GM06990 (cell line): Measurements from ENCODE around the gene UBIAD1.
"Not testable (repeated sequence)": the region's sequence is repeated elsewhere in the genome, so short reads cannot be mapped to it uniquely, and the experiment has no call there.

Experiments
- DNase-seq: peaks from one replicate; pipeline ENCODE4 v3.0.0-alpha.2; 2011; ENCODE audit not compliant: insufficient read length; ENCODE audit errors: extremely low read depth
- H3K27me3 ChIP-seq: replicated peaks from 2 replicates; pipeline ENCODE4 v1.6.0; 2011; ENCODE audit warnings: low read length; ENCODE audit not compliant: control insufficient read depth, insufficient read depth
- H3K36me3 ChIP-seq: 2 replicates; pipeline ENCODE4 v1.5.1; 2011; ENCODE audit warnings: low read length; ENCODE audit not compliant: control insufficient read depth, insufficient read depth
- H3K4me3 ChIP-seq: replicated peaks from 2 replicates; pipeline ENCODE4 v1.5.1; 2011; ENCODE audit warnings: low read depth, mild to moderate bottlenecking, control low read depth, low read length
- TF ChIP-seq, protein P1 (sequence below): IDR thresholded peaks from 2 replicates; pipeline ENCODE4 v1.5.1; 2011; ENCODE audit warnings: low read length, control low read depth, mild to moderate bottlenecking, inconsistent platforms; ENCODE audit not compliant: insufficient read depth, poor library complexity, severe bottlenecking

UBIAD1 gene

DNA sequence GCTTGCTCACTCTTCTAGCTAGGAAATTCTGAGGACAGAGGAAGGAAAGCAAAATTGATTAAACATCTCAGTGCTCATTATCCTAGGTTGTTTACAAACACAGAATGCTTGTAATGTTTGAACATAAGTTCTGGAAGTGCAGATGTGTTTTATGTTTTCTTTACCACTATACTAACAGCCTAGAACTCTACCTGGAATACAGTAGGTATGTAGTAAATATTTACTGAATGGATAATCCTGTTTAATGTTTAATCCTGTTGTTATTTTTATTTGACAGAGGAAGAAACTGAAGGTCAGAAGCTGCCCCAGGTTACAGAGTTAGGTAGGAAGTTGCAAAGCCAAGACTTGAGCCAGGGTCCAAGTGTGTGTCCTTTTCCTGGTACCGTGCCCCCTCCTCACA lies 16.7 kb upstream of the UBIAD1 start:
- TF ChIP-seq, protein P1, sequence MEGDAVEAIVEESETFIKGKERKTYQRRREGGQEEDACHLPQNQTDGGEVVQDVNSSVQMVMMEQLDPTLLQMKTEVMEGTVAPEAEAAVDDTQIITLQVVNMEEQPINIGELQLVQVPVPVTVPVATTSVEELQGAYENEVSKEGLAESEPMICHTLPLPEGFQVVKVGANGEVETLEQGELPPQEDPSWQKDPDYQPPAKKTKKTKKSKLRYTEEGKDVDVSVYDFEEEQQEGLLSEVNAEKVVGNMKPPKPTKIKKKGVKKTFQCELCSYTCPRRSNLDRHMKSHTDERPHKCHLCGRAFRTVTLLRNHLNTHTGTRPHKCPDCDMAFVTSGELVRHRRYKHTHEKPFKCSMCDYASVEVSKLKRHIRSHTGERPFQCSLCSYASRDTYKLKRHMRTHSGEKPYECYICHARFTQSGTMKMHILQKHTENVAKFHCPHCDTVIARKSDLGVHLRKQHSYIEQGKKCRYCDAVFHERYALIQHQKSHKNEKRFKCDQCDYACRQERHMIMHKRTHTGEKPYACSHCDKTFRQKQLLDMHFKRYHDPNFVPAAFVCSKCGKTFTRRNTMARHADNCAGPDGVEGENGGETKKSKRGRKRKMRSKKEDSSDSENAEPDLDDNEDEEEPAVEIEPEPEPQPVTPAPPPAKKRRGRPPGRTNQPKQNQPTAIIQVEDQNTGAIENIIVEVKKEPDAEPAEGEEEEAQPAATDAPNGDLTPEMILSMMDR: no peak
- Histone ChIP-seq H3K36me3 (peaks cover 33% of the 10 kb centered on the region), H3K27me3 (no peaks in the 10 kb centered on the region), H3K4me3 (no peak overlapping the region)
- DNase-seq: no peak

DNA sequence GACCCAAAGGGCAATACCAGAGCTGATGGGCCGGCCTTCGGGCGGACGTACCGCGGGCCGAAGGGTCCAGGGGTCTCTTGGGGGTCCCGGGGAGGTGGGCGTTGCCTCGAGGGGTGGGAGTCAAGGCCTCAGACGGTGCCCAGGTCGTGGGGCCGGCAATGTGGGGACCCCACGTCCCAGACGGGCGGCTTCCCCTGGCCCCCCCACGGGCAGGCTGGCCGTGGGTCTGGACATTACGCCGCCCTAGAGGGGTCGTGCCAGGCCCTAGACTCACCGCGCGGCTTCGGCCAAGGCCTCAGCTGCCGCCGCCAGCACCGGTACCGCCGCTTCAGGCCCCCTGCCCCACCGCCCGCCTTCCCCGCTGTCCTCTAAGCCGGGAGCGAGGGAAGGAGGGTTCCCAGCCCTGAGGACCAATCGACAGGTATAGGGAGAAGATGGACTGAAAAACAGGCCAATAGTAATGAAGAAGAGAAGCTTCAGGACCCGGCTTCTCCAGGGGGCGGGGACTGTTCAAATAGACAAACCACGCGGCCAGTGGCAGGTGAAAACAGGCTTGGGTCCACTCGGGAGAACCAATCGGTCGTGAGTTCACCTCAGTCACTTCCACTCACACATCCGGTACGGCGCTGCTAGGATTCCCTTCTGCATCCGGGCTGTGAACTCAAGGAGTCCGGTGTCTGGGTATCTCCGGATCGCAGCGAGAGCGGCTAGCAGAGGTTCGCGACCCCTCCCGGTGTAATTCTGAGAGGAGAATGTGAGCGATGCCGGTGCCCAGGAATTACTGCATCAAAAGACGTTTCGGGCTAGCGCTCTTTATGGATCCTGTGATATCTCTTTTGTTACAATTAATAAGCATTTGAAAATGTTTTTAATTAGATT lies 10.6 kb upstream of the UBIAD1 start, which contains the start of gene MTOR:
TSS of gene MTOR (minus strand) at position 381 of the 879 bp plus-strand sequence. CDS start 3,142 bp downstream, outside the sequence.
- TF ChIP-seq, protein P1: peak; percentile 21
- peak within 1 kb of the TSS; percentile 85 for H3K4me3 ChIP-seq

DNA sequence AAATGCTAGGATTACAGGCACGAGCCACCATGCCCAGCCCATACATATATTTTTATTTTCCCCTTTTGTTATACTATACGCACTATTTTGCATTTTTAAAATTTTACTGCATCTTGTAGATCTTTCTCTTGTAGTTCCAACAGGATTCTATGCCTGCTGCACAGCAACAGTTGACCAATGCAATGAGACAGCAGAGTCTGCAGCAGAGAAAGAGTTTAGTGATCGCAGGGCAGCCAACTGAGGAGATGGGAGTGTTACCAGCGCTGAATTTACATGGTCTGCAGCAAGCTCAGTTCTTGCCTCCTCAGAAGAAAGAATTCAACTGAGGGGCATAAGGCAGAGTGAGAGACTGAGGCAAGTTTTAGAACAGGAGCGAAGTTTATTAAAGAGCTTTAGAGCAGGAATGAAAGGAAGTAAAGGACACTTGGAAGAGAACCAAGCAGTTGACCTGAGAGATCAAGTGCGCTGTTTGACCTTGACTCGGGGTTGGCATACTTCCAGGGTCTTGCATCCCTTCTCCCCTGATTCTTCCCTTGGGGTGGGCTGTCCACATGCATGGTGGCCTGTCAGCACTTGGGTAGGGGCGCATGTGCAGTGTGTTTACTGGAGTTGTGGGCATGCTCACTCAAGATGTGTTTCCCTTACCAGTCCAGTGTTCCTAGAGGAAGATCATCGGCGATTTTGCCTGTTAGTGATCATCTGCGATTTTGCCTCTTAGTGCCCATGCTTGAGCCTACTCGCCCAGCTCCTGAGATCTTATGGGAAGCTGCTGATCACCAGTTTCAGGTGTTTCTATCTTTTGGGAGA lies 6.5 kb upstream of the UBIAD1 start:
- DNase-seq: no peak
- Histone ChIP-seq H3K36me3 (no peaks in the 10 kb centered on the region), H3K4me3 (no peak overlapping the region), H3K27me3 (no peaks in the 10 kb centered on the region)
- TF ChIP-seq, protein P1: no peak

More for the DNA sequence above, 10.6 kb upstream of the UBIAD1 start, which contains the start of gene MTOR:
- H3K27me3 ChIP-seq: no peaks in the 10 kb centered on the region
- peak; percentile 92 for DNase-seq
- H3K36me3 ChIP-seq: peaks cover 5% of the 10 kb centered on the region

DNA sequence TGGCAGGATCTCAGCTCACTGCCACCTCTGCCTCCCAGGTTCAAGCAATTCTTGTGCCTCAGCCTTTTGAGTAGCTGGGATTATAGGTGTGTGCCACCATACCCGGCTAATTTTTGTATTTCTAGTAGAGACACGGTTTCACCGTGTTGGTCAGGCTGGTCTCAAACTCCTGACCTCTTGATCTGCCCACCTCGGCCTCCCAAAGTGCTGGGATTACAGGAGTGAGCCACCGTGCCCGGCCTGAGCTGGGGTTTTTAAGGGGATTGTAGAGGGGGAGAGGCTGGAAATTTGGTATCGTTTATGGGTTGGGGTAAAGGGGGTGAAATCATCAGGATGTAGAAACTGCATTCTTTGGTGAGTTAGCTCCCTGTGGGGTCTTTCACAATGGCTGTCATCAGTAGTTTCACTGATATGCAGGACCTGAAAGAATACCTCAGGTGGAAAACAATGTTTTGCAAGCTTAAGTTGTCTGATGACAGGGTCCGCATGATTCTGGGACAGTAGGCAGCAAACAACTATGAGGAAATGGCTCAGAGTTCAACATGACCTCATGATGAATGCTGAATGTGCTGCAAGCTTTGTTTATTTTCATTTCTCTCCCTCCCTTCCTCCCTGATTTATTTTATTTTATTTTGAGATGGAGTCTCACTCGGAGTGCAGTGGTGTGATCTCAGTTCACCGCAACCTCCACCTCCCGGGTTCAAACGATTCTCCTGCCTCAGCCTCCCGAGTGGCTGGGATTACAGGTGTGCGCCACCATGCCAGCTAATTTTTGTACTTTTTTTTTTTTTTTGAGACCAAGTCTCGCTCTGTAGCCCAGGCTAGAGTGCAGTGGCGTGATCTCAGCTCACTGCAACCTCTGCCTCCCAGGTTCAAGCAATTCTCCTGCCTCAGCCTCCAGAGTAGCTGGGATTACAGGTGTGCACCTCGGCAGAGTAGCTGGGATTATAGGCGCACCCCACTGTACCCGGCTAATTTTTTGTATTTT lies 5.4 kb upstream of the UBIAD1 start:
- H3K27me3 ChIP-seq, H3K4me3 ChIP-seq, H3K36me3 ChIP-seq, DNase-seq: not testable (repeated sequence)

DNA sequence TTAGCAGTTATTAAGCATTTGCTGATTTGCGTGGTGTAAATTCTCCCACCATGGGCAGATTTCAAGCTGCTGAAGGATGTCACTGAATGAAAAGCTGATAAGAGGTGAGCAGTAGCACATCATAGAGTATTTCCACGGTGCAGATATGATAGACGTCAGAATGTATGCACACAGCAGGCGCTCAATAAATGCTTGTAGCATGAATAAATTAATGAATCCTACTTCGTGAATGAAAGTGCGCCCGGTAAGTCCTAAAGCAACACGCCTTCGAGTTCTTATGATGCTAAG lies 510 bp upstream of the UBIAD1 start:
- TF ChIP-seq, protein P1: no peak
- DNase-seq: no peak
- Histone ChIP-seq H3K36me3 (no peaks in the 10 kb centered on the region), H3K27me3 (no peaks in the 10 kb centered on the region), H3K4me3 (peak overlapping the region; percentile 47)
